HG03575 (cell line): ENCODE data around the gene NALCN.

Experiments used
- ATAC-seq: cut with Tn5 transposase; IDR thresholded peaks from one replicate; pipeline ENCODE4 v1.9.1; 2021; ENCODE audit not compliant: unreplicated experiment, insufficient number of reproducible peaks, low FRiP score; ENCODE audit errors: extremely low read depth

Gene NALCN

DNA sequence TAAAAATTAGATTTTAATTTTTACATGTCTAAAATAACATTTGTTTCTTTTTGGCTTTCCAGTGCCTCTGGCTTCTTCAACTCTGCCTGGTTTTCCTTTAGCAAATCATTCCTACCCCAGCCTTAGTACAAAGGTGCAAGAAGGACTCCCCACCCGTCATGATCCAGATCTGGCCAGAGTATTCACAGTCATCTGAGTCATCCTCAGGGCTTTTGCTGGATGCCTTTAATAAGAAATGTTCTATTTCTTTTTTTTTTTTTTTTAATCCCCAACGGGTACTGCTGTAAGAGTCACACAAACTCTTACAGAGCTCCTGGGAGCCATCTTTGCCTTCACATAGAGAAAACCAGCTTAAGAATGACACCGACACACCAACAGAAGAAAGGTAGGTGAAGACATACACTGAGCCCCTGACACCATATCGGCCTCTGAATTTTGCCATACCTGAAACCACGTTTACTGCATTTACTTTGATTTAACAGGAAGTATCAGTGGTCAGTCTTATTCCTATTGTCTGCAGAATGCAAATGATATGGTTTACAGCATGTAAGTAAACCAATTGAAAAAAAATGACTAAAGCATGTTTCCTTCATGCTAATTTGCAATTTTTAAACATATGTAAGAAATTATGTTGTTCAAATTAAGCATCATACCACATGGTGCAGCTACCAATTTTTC lies 184.4 kb downstream of the NALCN start:
- ATAC-seq, result no peak

DNA sequence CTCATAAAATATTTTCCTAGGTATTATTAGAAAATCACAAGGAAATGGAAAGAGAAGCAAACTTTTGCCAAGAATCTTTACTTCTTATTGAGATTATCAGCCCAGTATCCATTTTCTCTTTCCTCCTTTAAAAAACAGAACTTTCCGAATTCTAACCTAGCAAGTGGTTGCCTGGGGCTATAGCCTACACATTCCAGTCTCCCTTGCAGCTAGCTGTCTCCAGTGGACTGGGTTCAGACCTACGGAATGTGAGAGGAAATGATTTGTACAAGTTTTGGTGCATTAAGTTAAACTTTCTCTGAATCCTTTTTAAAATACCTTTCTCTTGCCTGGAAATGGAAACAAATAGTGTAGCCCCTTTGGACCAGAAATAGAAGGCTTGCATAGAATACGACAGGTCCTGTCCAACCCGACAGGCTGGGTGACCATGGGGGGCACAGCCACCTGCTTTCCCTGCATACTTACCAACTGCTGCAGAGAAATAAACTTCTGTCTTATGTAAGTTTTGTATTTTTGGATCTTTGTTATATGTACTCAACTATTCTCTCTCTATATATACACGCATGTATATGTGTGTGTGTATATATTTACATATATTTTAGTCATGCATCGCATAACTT lies 185.9 kb downstream of the NALCN start:
- no peak for ATAC-seq

DNA sequence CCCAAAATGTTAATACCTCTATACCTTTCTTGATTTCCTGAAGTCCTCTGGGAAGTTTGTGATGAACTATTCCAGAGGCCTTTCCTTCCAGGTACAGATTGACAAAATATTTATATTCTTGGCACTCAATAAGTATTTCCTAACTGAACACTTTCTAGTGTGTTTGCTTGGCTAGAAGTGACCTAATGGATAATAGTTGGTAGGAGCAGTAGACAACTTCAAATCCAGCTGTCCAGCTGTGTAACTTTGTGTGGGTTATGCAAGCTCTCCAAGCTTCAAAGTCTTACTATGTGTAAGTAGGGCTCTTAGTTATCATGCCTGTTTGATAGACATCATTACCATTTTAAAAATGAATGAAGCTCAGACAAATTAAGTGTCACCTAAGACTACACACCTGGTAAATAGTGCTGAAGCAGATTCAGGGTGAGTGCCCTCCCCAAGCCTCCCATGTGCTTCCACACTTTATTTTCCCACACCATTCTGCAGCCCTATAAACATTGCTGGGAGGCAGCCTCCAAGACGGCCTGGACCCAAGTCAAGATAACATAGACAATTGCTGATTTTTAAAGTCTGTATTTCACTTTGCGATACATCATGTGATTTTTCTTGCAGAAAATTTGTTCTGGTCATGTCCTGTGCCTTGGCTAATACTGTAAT lies 196.6 kb downstream of the NALCN start:
- no peak for ATAC-seq

DNA sequence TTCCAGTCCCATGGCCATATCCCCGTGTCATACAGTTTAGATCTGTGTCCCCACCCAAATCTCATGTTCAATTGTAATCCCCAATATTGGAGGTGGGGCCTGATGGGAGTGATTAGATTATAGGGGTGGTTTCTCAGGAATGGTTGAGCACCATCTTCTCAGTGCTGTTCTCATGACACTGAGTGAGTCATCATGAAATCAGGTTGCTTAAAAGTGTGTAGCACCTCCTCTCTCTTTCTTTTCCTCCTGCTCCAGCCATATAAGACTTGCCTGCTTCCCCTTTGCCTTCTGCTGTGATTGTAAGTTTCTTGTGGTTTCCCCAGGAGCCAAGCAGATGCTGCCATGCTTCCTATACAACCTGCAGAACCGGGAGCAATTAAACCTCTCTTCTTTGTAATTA lies 197.8 kb downstream of the NALCN start:
- no peak for ATAC-seq

DNA sequence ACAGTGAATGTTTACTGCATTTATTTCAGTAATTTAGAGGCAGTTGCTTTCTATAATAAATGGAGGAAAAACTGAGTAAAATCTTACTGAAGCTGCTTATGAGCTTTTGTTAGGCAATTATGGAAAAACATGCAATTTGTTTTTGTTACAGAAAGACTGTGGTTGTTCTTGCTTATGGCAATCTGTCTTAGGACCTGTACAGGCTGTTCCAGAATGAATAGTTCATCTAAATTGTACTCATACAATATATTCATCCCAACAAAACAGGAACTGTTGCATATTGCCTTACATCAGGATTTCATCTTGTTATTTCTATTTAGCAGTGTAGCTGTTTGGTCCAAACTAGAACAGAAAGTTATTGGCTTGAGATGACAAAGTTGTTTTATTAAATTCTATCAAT lies 199.2 kb downstream of the NALCN start:
- no peak for ATAC-seq

DNA sequence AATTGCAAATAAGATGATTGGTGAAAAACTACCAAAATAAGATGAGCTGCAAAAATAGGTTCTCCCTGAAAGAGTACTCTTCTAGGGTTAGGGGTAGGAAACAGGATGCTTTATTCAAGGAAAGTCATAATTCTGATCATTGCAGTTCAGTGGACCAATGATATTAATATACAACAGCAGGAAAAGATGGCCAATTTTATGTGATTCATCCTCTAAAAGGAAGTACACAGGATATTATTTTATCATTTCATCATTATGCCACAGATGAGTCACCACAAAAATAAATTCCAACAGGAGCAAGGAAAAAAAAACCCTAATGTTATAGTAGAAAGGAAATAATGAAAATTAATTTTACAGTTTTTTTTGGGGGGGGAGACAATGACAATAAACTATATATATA lies 205.0 kb downstream of the NALCN start:
- ATAC-seq, result no peak

DNA sequence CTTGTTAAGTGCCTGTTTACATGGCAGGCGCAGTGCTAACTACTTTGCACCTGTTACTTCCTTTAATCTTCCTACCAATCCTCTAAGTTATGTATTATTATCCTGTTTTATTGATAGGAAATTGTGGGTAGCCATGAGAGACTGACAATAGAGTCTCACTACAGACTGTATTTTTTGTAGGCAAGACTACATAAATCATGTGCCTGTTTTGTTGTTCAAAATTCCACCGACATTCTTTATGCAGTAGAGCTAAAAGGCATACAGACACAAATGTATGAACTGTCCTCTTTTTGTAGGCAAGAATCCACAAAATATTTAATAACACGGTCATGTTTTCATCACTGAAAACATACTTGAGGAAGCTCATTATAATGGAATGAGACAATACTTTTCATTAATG lies 205.5 kb downstream of the NALCN start:
- no peak for ATAC-seq

DNA sequence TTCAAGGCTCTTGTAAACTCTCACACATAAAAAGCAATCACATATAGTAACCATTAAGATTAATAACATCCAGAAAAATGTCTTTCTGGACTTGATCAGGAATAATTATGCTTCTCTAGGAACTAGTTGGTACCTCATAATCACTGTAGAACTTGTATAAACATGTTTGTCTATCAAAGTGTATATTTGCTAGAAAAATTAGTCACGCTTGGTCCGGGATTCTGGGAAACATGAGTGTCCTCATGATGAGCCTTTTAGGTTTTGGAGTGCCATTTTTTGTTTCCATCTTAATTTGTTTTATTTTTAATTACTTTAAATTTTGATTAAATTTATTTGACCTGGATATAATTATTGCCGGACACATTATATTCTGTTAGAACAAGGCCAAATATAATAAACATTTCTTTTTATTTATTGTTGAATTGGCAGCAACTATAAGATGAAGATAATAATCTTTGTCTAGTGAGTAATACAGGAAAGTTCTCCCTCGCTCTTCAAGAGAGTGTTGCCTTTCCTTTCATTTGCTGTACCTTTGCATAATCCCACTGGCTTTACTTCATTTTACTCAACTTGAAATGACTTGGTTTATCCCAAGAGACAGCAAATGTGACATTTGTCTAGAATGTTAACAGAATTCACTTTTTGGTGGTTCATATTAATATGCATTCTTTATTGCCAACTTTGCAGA lies 207.0 kb downstream of the NALCN start:
- ATAC-seq, result no peak

DNA sequence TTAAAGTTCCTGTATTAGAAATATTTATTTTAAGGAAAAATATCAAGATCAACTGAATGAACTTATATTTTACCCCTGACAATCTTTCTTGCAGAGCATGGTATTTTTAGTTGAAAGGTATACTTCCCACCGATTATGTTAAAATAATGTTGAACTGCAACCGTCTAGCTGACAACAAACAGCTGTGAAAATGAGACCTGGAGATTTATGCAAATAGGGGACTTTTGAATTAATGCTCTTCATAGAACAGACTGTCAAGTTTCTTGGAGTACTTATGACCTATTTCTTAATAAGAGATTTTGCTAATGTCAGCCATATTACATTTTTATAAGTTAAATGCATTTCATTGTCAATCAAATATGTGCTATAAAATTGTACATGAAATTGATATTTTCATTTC lies 210.9 kb downstream of the NALCN start:
- ATAC-seq, result no peak

DNA sequence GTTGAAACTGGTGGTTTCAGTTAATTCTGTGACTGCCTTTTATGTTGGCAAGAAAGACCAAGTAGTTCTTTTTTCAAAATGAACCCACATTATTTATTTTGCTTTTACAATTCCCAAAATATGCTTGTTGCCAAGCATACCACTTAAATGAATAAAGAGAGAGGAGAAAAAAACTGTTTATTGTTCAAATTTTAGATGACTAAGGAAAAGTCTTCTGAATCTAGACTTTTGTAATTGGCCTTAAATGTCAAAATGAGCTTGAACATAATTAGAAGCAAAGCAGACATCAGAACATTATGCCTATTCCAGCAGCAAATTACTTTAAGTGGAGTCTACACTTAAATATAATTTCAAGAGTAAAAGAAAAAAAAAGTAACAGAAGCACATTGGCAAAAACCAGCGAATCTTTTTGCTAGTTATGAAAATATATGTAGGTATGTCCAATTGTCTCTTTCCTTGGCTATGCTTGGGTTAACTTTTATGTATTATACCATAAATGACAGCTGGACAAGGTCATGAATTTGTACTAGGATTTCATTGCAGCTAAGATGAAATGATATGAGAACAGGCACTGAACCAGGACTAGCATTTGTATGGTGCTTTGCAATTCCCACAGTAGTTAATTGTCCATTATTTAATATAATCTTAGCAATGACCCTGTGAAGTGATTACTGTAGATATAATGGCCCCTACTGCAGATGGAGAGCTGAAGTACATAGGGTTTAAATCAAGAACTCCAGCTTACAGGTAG lies 211.9 kb downstream of the NALCN start:
- no peak for ATAC-seq

DNA sequence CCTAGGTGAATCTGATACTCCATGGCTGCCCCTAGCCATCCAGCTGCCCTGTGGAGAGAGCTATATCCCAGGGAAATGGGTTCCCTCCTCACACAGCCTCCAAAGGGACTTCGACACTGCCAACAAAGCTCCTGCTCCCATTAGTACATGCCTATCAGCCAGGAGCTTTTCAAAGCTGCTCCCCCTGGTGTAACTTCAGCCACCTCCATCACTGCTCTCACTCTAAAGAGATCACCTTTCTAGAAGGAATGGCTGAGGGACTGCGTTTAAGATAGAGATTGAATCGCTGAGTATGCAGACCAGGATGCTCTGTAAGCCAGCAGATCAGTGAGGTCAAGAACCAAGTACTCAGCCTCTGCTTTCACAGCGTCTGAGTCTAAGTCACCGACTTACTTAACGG lies 213.7 kb downstream of the NALCN start:
- ATAC-seq, result no peak

DNA sequence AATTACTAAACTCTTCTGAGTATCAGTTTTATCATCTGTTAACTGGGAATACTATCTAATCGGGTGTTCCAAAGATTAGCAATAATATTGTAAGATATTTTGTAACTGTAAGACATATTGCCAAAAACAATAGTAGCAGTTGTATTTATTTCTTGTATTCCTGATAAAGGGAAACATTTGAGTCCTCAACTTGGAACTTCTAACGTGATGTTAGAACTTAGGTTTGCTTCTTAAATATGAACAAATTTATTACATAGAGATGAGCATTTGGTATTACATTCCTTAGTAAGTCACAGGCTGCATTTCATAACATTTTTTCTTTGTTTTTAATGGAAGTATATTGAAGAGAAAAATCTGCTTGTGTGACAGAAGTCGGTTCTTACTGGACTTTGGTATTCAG lies 225.3 kb downstream of the NALCN start:
- no peak for ATAC-seq

DNA sequence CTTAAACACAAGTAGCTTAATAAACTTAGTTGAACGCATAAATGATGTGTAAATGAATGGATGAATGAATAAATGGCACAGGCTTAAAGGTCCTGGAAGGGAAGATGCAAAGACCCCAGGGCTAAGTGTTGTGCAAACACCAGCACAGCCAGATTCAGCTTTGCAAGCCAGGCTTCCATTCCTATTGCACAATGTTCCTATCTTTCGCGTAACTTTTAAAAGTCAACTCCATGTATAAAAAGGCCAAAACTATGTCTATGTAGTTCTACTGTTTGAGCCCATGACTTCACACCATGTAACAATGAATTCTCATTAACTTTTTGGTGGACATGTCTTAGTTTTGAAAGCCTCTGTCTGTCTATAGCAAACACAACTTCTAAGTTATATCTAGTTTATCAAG lies 226.0 kb downstream of the NALCN start:
- ATAC-seq, result no peak

DNA sequence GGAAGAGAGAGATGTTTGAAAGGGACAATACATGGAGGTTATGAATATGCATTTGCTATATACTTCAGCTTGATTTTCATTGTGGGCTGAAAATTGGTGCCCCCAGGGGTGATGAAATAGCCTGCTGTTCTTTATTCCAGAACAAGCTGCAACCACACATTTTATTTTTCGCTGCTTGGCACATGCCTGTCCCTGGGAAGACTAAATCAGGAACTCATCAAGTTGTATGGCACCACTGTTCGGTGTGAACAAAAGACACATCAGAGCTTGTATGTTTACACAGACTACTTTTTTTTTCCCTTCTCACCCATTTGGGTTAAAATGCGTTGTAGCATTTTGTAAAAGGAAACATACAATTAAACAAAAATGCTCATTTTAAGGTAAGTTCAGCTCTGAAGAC lies 230.7 kb downstream of the NALCN start:
- no peak for ATAC-seq

DNA sequence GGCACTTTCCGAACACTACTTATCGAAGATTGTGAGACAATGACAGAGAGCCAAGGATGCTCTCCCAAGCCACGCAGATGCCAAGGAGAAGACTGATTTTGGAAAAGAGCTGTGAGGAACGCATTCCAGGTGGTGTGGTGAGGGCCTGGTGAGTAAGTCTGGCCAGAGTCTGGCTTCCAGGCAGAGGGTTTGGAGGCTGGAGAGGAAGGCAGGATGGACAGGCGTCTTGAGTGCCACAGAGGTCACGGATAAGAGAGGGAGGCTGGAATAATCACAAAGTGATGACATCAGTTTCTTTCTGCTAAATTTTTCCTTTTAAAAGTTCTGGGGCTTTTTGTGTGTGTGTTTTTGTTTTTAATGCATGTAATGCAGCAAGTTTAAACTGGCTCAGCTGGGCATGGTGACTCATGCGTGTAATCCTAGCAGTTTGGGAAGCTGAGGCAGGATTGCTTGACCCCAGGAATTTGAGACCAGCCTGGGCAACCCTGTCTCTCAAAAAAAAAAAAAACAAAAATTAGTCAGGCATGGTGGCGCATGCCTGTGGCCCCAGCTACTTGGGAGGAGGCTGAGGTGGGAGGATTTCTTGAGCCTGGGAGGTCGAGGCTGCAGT lies 235.1 kb downstream of the NALCN start:
- no peak for ATAC-seq

DNA sequence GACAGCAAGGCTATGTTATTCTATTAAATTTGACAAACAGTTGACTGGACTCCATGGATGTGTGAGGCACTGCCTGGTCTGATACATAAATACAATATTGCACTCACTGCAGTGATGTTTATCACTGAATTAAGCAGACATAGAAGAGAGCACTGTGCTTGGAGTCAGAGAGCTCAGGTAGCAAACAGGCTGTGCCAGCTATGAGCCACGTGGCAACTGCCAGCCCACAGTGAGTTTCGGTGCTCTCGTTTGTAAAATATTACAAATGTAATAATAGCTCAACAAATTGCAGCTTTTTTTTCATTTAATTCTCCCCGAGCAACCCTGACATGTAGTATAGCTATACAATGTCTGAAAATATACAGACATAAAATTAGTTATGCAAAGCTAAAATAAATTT lies 237.3 kb downstream of the NALCN start:
- ATAC-seq, result no peak

DNA sequence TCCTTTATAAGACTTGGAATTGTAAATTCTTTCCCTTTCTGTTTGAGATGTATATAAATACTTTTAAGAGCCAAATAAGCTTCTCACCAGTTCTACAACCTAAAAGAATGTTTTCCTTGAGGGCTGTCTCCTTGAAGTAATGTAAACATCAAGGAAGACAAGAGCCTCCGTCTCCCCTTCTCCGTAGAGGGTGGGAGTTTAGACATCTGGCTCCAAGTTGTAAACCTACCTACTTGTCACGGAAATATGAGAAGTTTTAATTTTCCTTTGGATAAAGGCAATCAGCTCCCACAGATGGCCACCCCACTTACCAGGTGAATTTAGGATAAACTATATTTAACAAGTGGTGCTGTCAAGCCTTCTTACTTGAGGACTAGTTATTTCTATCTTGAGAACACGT lies 237.9 kb downstream of the NALCN start:
- no peak for ATAC-seq

DNA sequence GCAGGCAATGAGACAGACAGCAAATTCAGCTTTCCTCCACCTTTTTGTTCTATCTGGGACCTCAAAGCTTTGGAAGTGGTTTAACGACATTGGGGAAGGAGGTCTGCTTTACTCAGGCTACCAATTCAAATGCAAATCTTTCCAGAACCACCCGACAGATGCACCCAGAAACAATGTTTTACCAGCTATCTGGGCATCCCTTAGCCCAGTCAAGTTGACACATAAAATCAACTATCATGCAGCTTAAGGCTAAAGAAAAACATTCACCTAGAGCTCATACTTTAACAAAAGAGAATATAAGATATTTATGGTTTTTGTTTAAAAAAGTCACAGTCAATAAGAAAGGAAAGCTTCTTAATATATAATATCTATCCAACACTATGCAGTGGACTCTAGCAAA lies 246.0 kb downstream of the NALCN start:
- no peak for ATAC-seq

DNA sequence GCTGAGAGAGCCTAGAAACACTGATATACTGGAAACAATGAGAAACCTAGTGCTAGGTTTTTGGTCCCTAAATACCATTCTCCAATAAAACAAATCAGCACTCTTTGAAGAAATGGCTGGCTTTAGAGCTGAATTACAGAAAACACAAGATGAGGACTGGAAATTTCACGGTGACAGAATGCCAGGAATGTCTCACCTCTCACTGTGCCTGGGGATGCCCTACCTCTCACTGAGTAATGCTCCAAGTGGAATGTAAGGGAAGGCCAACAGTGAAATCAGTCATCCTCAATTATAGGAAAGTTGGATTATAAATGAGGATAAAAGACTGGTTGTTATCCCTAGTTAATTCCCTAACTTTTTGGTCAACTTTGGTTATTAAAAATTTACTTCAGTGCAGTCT lies 259.0 kb downstream of the NALCN start:
- ATAC-seq, result no peak
